Measurements from ENCODE around the gene RFPL3. TPM values are rescaled to one million over a fixed set of nuclear protein-coding genes. Genes with fewer than 3 reads are reported as not detected.

RFPL3 gene
- polyA plus RNA-seq, 1 experiment = not detected

- ChIA-PET POLR2A (no interaction called here), CTCF (no interaction called here)
- H3K36me3 ChIP-seq (ENCODE audit: control insufficient read depth, insufficient read depth, low read length) = no peaks in the 10 kb centered on the region
- H3K4me3 ChIP-seq (ENCODE audit: low read depth, low read length) = no peak overlapping the region
- TF ChIP-seq CTCF (IDR thresholded peaks at IDR 0.05; ENCODE audit: insufficient read depth, low read depth, low read length) = no peak
- H3K27me3 ChIP-seq (ENCODE audit: control insufficient read depth, insufficient read depth, low read length) = no peaks in the 10 kb centered on the region
- no peak for DNase-seq (ENCODE audit: low read depth)
Measured at GRCh38 chr22:32311551-32312071, 46.1 kb upstream of the RFPL3 start.

- ChIA-PET CTCF (no interaction called here), POLR2A (no interaction called here)
- no peak for DNase-seq (ENCODE audit: low read depth)
- H3K27me3 ChIP-seq (ENCODE audit: control insufficient read depth, insufficient read depth, low read length) = no peaks in the 10 kb centered on the region
- no peak overlapping the region for H3K4me3 ChIP-seq (ENCODE audit: low read depth, low read length)
- no peaks in the 10 kb centered on the region for H3K36me3 ChIP-seq (ENCODE audit: control insufficient read depth, insufficient read depth, low read length)
- TF ChIP-seq CTCF (IDR thresholded peaks at IDR 0.05; ENCODE audit: insufficient read depth, low read depth, low read length) = no peak
Measured at GRCh38 chr22:32312748-32313147, 44.9 kb upstream of the RFPL3 start.

DNA sequence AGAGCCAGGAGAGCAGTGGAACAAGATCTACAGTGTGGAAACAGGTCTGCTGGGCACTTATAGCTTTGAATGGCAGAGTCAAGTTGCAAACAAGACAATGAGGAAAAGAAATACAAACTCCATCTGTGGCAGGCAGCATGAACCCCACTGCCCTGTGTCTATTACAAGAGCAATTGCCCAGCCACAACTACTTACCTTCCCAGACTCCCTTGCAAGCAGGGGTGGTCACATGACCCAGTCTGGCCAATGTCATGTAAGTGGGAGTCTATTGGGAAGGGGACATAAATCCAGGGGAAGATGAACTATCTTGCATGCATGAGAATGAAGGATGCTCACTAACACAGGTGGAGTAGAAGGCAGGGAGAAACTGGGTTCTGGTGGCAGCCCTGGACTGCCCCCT, 44.1 kb upstream of the RFPL3 start:
- DNase-seq (ENCODE audit: low read depth) = no peak
- Histone ChIP-seq H3K36me3 (ENCODE audit: control insufficient read depth, insufficient read depth, low read length) (no peaks in the 10 kb centered on the region), H3K27me3 (ENCODE audit: control insufficient read depth, insufficient read depth, low read length) (no peaks in the 10 kb centered on the region), H3K4me3 (ENCODE audit: low read depth, low read length) (no peak overlapping the region)
- ChIA-PET CTCF (no interaction called here), POLR2A (no interaction called here)
- no peak for TF ChIP-seq CTCF (IDR thresholded peaks at IDR 0.05; ENCODE audit: insufficient read depth, low read depth, low read length)

- no peak for TF ChIP-seq CTCF (IDR thresholded peaks at IDR 0.05; ENCODE audit: insufficient read depth, low read depth, low read length)
- no peaks in the 10 kb centered on the region; the same call in 1 of the 2 replicates for H3K36me3 ChIP-seq (ENCODE audit: control insufficient read depth, insufficient read depth, low read length)
- POLR2A ChIA-PET = no interaction called here
- CTCF ChIA-PET = interaction anchor here (0.6 kb wide), 1 partner anchor 18 kb away, joined by 4 read pairs; no protein-coding TSS in a partner anchor
- no peak for DNase-seq (ENCODE audit: low read depth)
- H3K27me3 ChIP-seq (ENCODE audit: control insufficient read depth, insufficient read depth, low read length) = no peaks in the 10 kb centered on the region
- H3K4me3 ChIP-seq (ENCODE audit: low read depth, low read length) = no peak overlapping the region
Measured at GRCh38 chr22:32317524-32317923, 40.1 kb upstream of the RFPL3 start.

DNA sequence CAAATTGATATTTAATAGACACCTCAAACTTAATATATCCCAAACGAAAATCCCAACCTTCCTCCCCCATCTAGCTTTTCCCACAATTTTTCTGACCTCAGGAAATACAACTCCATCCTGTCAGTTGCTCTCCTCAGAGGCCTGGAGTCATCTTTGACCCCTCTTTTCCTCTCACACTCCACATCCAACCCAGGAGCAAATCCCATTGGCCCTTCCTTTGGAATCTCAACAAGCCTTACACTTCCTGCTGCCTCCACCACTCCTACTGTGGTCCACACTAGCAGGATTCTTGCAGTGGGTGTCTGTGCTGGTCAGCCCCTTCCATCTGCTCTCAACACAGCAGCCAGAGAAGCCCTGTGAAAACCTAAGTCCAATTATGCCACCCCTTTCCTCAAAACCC, 39.3 kb upstream of the RFPL3 start:
- ChIA-PET POLR2A (no interaction called here), CTCF (no interaction called here)
- TF ChIP-seq CTCF (IDR thresholded peaks at IDR 0.05; ENCODE audit: insufficient read depth, low read depth, low read length) = no peak
- no peak for DNase-seq (ENCODE audit: low read depth)
- no peak overlapping the region for H3K4me3 ChIP-seq (ENCODE audit: low read depth, low read length)
- H3K27me3 ChIP-seq (ENCODE audit: control insufficient read depth, insufficient read depth, low read length) = no peaks in the 10 kb centered on the region
- H3K36me3 ChIP-seq (ENCODE audit: control insufficient read depth, insufficient read depth, low read length) = no peaks in the 10 kb centered on the region; the same call in 1 of the 2 replicates
